Panc1 (cell line): ENCODE measurements around the gene ZFP62. TPM values are rescaled to one million over a fixed set of nuclear protein-coding genes. Genes with fewer than 3 reads are reported as not detected.

Experiments used
- ATAC-seq: fragments of 200-7000 bp; cut with Tn5 transposase; 2 replicates; pipeline ENCODE4 v1.9.1; 2020; ENCODE audit warnings: mild to moderate bottlenecking, moderate library complexity
- BruUV-seq: library from RNA; stranded (reverse); fragments of 400-500 nt; replicated peaks from 2 replicates; lab custom pipeline; 2021; lab: Mats Ljungman, UMichigan
- CTCF ChIA-PET: fragments of 300-600 bp; sonication (Branson Sonifier 250); formaldehyde crosslinking; loops from one replicate; lab custom pipeline; 2022; ENCODE audit warnings: antibody characterized with exemption; lab: Charles Lee
- POLR2A ChIA-PET: fragments of 300-600 bp; sonication (Branson Sonifier 250); formaldehyde crosslinking; loops from one replicate; lab custom pipeline; 2022; ENCODE audit warnings: antibody characterized with exemption; lab: Charles Lee
- DNase-seq: peaks from one replicate; pipeline ENCODE4 v3.0.0-alpha.2; 2010; ENCODE audit warnings: low read depth, low spot score
- H3K27ac ChIP-seq: 2 replicates; pipeline ENCODE4 v1.5.1; 2011; ENCODE audit warnings: mild to moderate bottlenecking, low read length, inconsistent platforms
- H3K27me3 ChIP-seq: fragments of 200-500 bp; sonication (Bioruptor generic); 2 replicates; pipeline ENCODE4 v1.6.0; 2014; ENCODE audit warnings: low read length, inconsistent platforms; ENCODE audit not compliant: control insufficient read depth, insufficient read depth
- H3K36me3 ChIP-seq: fragments of 200-500 bp; sonication (Bioruptor generic); 2 replicates; pipeline ENCODE4 v1.5.1; 2014; ENCODE audit warnings: inconsistent platforms, mild to moderate bottlenecking, low read length, moderate library complexity; ENCODE audit not compliant: control insufficient read depth, insufficient read depth
- H3K4me1 ChIP-seq: 2 replicates; pipeline ENCODE4 v1.5.1; 2011; ENCODE audit warnings: inconsistent platforms, mild to moderate bottlenecking, low read length, moderate library complexity; ENCODE audit not compliant: control insufficient read depth, insufficient read depth
- H3K4me3 ChIP-seq, 2 experiments: 2 replicates each; pipeline ENCODE4 v1.5.1; 2011 to 2012; ENCODE audit warnings: low read depth in 2 of 2, low read length in 2 of 2, mild to moderate bottlenecking in 2 of 2, inconsistent platforms in 1 of 2, moderate library complexity in 1 of 2
- H3K9me3 ChIP-seq: fragments of 200-500 bp; sonication (Bioruptor generic); 2 replicates; pipeline ENCODE4 v1.5.1; 2014; ENCODE audit warnings: low read depth, mild to moderate bottlenecking, inconsistent platforms, low read length, moderate library complexity; ENCODE audit not compliant: control insufficient read depth, insufficient read depth
- POLR2AphosphoS5 ChIP-seq: IDR thresholded peaks from 2 replicates; pipeline ENCODE4 v1.6.1; 2012; ENCODE audit warnings: mild to moderate bottlenecking, low read depth, low read length, moderate library complexity
- SIN3A ChIP-seq: IDR thresholded peaks from 2 replicates; pipeline ENCODE4 v1.6.1; 2012; ENCODE audit warnings: low read depth, mild to moderate bottlenecking, low read length, moderate library complexity, borderline replicate concordance; ENCODE audit not compliant: insufficient read depth
- TCF7L2 ChIP-seq: IDR thresholded peaks from 2 replicates; pipeline ENCODE4 v1.6.1; 2011; ENCODE audit warnings: mild to moderate bottlenecking, low read depth, low read length, inconsistent platforms
- in situ Hi-C: cut with HindIII; loops from 2 replicates; pipeline ENCODE4 v1.10.0; 2016; ENCODE audit warnings: low sequenced_read_pairs, low pct_unique_long_range_greater_than_20kb
- intact Hi-C: fragments of 100-400 bp; cut with micrococcal nuclease; formaldehyde crosslinking; loops from one replicate; pipeline ENCODE4 v1.10.0; 2022; ENCODE audit not compliant: unreplicated experiment
- total RNA-seq: library from RNA; stranded (reverse); gene quantifications from one replicate; pipeline ENCODE4 v1.2.1, GENCODE V29; 2021; ENCODE audit not compliant: unreplicated experiment
- TF ChIP-seq, protein P1 (sequence below): fragments of 450-650 bp; IDR thresholded peaks from 2 replicates; pipeline ENCODE4 v1.5.1; 2017; ENCODE audit warnings: mild to moderate bottlenecking
- TF ChIP-seq, protein P2 (sequence below), 2 experiments: IDR thresholded peaks; 2 replicates each; pipeline ENCODE4 v1.6.1; 2011 to 2012; ENCODE audit warnings: low read depth in 2 of 2, control low read depth in 1 of 2, low read length in 1 of 2, mild to moderate bottlenecking in 1 of 2, moderate library complexity in 1 of 2; ENCODE audit not compliant: insufficient read depth in 1 of 2

ZFP62 gene
- total RNA-seq, 1 experiment from 2014 or later: 17.8 TPM

DNA sequence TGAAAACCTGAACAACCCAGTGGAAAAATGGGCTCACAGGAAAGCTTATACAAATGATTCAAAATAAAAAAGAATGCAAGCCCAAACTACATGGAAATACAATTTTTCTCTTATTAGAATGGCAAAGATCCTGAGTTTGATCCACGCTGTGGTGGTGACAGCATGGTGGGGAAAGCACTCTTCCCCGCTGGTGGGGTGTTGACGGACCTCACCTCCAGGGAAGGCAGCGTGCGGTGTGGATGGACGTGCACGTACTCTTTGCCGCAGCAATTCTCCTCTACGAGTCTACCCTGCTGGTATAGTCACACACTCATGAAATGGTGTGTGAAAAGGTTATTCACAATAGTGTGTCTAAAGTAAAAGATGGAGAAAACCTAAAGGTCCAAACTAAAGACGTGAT lies 5.9 kb upstream of the ZFP62 start:
- DNase-seq: no peak
- no peaks in the 10 kb centered on the region for H3K36me3 ChIP-seq
- POLR2A ChIA-PET: no interaction called here
- intact Hi-C loops (loop anchor here (5.0 kb wide), 3 partner anchors 175 to 300 kb away; partner anchors contain the start of gene BTNL9), in situ Hi-C loops (no loop called here)
- H3K4me1 ChIP-seq: no peaks in the 10 kb centered on the region
- no peak overlapping the region for H3K27ac ChIP-seq
- CTCF ChIA-PET: interaction anchor here (0.7 kb wide), 1 partner anchor 221 kb away, joined by 3 read pairs; no protein-coding TSS in a partner anchor
- no peaks in the 10 kb centered on the region for H3K27me3 ChIP-seq
- no peak overlapping the region for H3K4me3 ChIP-seq
- no TSS peak for BruUV-seq
- H3K9me3 ChIP-seq: no peaks in the 10 kb centered on the region
- ATAC-seq: no peak
- TF ChIP-seq POLR2AphosphoS5 (no peak), TCF7L2 (no peak), SIN3A (no peak)
- TF ChIP-seq, protein P1, sequence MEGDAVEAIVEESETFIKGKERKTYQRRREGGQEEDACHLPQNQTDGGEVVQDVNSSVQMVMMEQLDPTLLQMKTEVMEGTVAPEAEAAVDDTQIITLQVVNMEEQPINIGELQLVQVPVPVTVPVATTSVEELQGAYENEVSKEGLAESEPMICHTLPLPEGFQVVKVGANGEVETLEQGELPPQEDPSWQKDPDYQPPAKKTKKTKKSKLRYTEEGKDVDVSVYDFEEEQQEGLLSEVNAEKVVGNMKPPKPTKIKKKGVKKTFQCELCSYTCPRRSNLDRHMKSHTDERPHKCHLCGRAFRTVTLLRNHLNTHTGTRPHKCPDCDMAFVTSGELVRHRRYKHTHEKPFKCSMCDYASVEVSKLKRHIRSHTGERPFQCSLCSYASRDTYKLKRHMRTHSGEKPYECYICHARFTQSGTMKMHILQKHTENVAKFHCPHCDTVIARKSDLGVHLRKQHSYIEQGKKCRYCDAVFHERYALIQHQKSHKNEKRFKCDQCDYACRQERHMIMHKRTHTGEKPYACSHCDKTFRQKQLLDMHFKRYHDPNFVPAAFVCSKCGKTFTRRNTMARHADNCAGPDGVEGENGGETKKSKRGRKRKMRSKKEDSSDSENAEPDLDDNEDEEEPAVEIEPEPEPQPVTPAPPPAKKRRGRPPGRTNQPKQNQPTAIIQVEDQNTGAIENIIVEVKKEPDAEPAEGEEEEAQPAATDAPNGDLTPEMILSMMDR: no peak

DNA sequence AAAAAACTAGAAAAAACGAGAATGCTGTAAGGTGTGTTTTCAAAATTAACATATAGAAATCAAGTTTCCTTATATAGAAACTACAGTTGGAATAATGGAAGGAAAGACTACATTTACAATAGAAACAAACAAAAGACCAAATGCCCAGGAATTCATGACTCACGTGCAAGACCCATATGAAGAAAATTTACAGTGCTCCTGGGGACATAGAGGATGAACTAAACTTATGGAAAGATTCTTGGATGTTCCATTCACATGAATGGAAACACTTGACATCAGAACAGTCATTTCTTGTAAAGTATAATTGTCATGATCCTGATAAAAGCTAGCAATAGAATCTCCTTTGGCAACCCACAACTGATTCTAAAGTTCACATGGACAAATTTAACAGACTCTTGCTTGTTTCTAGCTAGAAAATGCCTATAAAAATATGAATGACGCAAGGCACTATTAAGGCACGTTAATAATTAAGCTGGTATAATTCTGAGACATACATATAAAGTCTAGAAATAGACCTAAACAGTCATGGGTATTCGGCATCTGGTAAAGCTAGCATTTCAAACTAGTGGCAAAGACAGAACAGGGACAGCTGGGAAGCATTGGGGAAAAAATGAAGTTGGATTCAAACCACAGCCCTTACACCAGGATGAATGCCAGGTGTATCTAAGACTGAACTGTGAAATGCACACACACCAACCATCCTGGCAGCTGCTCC lies 5.1 kb upstream of the ZFP62 start:
- ChIA-PET CTCF (no interaction called here), POLR2A (interaction anchor here (0.6 kb wide), 1 partner anchor 48 kb away, joined by 3 read pairs; no protein-coding TSS in a partner anchor)
- Histone ChIP-seq H3K4me3 (no peak overlapping the region), H3K4me1 (no peaks in the 10 kb centered on the region), H3K27ac (no peak overlapping the region), H3K9me3 (no peaks in the 10 kb centered on the region), H3K27me3 (no peaks in the 10 kb centered on the region), H3K36me3 (no peaks in the 10 kb centered on the region)
- no TSS peak for BruUV-seq
- no peak for DNase-seq
- TF ChIP-seq TCF7L2 (no peak), POLR2AphosphoS5 (no peak), SIN3A (no peak)
- TF ChIP-seq, protein P1: no peak
- TF ChIP-seq, protein P2, sequence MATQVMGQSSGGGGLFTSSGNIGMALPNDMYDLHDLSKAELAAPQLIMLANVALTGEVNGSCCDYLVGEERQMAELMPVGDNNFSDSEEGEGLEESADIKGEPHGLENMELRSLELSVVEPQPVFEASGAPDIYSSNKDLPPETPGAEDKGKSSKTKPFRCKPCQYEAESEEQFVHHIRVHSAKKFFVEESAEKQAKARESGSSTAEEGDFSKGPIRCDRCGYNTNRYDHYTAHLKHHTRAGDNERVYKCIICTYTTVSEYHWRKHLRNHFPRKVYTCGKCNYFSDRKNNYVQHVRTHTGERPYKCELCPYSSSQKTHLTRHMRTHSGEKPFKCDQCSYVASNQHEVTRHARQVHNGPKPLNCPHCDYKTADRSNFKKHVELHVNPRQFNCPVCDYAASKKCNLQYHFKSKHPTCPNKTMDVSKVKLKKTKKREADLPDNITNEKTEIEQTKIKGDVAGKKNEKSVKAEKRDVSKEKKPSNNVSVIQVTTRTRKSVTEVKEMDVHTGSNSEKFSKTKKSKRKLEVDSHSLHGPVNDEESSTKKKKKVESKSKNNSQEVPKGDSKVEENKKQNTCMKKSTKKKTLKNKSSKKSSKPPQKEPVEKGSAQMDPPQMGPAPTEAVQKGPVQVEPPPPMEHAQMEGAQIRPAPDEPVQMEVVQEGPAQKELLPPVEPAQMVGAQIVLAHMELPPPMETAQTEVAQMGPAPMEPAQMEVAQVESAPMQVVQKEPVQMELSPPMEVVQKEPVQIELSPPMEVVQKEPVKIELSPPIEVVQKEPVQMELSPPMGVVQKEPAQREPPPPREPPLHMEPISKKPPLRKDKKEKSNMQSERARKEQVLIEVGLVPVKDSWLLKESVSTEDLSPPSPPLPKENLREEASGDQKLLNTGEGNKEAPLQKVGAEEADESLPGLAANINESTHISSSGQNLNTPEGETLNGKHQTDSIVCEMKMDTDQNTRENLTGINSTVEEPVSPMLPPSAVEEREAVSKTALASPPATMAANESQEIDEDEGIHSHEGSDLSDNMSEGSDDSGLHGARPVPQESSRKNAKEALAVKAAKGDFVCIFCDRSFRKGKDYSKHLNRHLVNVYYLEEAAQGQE (IDR thresholded peaks at IDR 0.05; ENCODE audit: insufficient read depth in 1 of 2, low read depth in 2 of 2, low read length in 1 of 2): no peak
- ATAC-seq: no peak
- intact Hi-C loops (loop anchor here (5.0 kb wide), 3 partner anchors 176 to 301 kb away; partner anchors contain the start of gene BTNL9), in situ Hi-C loops (no loop called here)
